Stomach (tissue), 4 donors: ENCODE data around the gene IFT74.

Experiments
- CTCF ChIP-seq, 7 experiments: fragments of 450-650 bp in 4 of 7; fragments of 200-600 bp in 3 of 7; sonication (generic) in 3 of 7; IDR thresholded peaks; one replicate each; pipeline ENCODE4 v1.5.1; 2016 to 2019; ENCODE audit warnings: antibody characterized with exemption in 7 of 7, control low read depth in 2 of 7, mild to moderate bottlenecking in 1 of 7
- EP300 ChIP-seq: sonication (generic); formaldehyde crosslinking; IDR thresholded peaks from one replicate; pipeline ENCODE4 v1.6.1; 2017; ENCODE audit warnings: antibody characterized with exemption
- POLR2A ChIP-seq, 4 donors: fragments of 450-650 bp; IDR thresholded peaks; one replicate each; pipeline ENCODE4 v1.6.1; 2016; ENCODE audit warnings: antibody characterized with exemption in 4 of 4, control low read depth in 2 of 4, mild to moderate bottlenecking in 1 of 4, moderate library complexity in 1 of 4
- POLR2AphosphoS5 ChIP-seq, 3 donors: sonication (generic); formaldehyde crosslinking; IDR thresholded peaks; one replicate each; pipeline ENCODE4 v1.6.1; 2016; ENCODE audit warnings: antibody characterized with exemption in 3 of 3

- TF ChIP-seq POLR2A (IDR thresholded peaks at IDR 0.05), result no peak
- TF ChIP-seq CTCF (IDR thresholded peaks at IDR 0.05), result no peak
- TF ChIP-seq EP300, result no peak
- TF ChIP-seq POLR2AphosphoS5 (IDR thresholded peaks at IDR 0.05), result no peak
Observed at GRCh38 chr9:26937816-26938371, 18.3 kb upstream of the IFT74 start.
